Activated CD8-positive, alpha-beta memory T cell treated with anti-CD3 and anti-CD28 coated beads for 36 hours (primary cell): ENCODE data around the gene EEIG1. TPM values are rescaled to one million over a fixed set of nuclear protein-coding genes. Genes with fewer than 3 reads are reported as not detected.

ENCODE experiments used
- CTCF ChIA-PET: fragments of 350-600 bp; sonication (Branson Sonifier 250); formaldehyde crosslinking; loops from one replicate; lab custom pipeline; 2021; ENCODE audit warnings: antibody characterized with exemption; lab: Charles Lee
- POLR2A ChIA-PET: fragments of 350-600 bp; sonication (Branson Sonifier 250); formaldehyde crosslinking; loops from one replicate; lab custom pipeline; 2021; ENCODE audit warnings: antibody characterized with exemption; lab: Charles Lee
- total RNA-seq, 2 experiments: library from RNA; stranded (reverse); gene quantifications; one replicate each; pipeline ENCODE4 v1.2.3, GENCODE V29; 2021

EEIG1 gene
- total RNA-seq, 2 experiments from 2014 or later, result 47.3 to 48.5 TPM

DNA sequence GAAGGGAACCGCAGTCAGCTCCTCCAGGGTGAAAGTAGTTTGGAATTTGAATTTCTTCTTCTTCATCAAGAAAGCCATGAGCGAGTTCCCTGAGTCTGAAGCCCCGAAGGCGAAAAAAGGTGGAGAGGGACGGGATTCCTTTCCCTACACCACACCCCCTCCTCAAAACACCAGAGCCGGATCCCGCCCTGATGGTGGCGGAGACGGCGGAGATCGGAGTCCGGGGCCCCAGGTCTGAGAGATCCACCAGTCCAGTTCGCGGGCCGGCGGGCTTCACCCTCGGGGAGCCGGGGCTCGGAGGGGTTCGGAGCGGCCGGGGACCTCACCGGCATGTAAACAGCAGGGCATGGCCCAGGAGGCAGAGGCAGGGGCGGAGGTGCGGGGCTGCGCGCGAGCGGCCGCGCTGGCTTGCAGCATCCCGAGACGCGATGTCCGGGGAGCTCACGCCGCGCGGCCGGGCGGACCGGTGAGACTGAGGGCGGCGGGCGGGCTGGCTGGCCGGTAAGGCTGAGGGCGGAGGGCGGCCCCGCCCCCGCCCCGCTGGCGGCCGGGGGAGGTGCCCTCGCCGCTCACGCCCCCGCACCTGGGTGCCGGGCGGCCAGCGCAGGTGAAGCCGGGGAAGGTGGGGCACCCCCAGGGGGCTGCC is 606 bp downstream of the EEIG1 start:
- POLR2A ChIA-PET, result interaction anchor here (0.6 to 2.6 kb wide), 9 partner anchors 8 to 1100 kb away, joined by 3 to 14 read pairs (median 4); partner anchors contain the start of gene DPM2
- CTCF ChIA-PET, result interaction anchor here (0.6 to 4.8 kb wide), 10 partner anchors 9 to 405 kb away, joined by 3 to 21 read pairs (median 4); no protein-coding TSS in a partner anchor

DNA sequence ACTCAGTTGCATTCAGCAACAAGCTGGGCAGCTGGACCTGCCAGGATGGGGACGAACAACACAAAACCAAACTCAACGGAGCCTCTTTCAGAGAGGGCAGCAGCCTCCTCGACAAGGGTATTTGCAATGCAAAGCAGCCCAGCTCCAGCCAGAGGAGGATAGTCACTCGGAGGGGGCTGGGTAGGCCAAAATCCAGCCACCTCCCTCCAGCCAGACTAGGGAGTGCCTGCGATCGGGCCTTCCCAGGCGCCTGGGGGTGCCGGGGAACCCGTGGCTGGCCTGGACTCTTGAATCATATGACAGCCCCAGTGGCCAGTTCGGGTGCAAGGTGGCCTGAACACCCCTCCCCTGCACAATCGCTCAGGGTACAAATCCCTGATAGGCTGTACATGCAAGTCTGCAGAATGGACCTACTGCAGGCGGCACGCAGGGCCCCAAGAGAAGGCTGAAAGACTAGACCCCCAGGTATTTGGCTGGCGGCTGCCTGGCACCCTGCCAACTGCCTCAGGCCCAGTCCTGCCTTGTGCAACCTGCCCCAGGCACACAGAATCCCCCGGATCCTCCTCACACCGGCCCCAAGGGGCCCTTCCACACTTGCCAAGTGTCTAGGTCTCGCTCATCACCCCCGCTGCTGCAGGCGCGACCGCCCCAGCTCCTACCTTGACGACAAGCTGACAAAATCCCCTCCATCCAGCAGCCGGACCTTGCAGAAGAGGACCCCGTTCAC is 1.3 kb downstream of the EEIG1 start:
- ChIA-PET POLR2A (interaction anchor here (0.6 to 2.6 kb wide), 8 partner anchors 9 to 1101 kb away, joined by 3 to 14 read pairs (median 4); no protein-coding TSS in a partner anchor), CTCF (interaction anchor here (0.6 to 4.8 kb wide), 9 partner anchors 8 to 79 kb away, joined by 3 to 21 read pairs (median 5); no protein-coding TSS in a partner anchor)

- POLR2A ChIA-PET, result interaction anchor here (0.6 to 2.6 kb wide), 7 partner anchors 9 to 56 kb away, joined by 3 to 14 read pairs (median 4); no protein-coding TSS in a partner anchor
- CTCF ChIA-PET, result interaction anchor here (0.8 to 4.0 kb wide), 8 partner anchors 9 to 56 kb away, joined by 3 to 20 read pairs (median 8); no protein-coding TSS in a partner anchor
Measured at GRCh38 chr9:127979015-127979332, 1.8 kb downstream of the EEIG1 start.

DNA sequence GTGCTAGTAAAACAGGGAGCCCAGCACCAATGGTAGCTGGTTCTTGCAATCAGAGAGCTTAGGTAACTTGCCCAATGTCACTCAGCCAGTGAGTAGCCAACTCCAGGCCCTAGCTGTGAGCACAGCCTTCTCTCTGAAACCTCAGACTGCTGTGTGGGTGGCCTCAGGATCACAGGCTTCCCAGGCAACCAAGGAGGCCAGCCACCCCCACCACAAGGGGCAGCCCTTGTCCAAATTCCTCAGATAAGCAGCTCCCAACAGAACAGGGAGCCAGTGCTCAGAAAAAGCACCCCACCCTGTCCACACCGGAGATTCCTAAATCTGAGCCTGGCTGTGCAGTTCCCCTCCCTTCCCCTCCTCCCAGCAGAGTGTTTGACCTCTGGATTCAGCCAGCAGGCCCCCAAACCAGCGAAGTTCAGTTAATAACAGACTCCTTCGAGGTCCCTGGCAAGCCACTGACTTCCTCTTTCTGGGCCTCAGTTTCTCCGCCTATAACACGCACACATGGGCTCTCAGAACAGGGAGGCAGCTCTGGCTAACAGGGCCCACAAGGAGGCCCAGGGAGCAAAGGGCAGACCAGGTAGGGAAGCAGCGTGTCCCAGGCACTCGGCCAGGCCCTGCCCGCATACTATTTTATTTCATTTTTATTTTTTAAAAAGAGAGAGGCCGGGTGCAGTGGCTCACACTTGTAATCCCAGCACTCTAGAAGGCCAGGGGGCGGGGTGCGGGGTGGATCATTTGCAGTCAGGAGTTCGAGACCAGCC is 2.7 kb downstream of the EEIG1 start:
- ChIA-PET POLR2A (interaction anchor here (0.8 to 1.6 kb wide), 2 partner anchors 34 to 55 kb away, joined by 4 read pairs; no protein-coding TSS in a partner anchor), CTCF (interaction anchor here (0.6 to 9.1 kb wide), 10 partner anchors 12 to 140 kb away, joined by 3 to 50 read pairs (median 4); no protein-coding TSS in a partner anchor)

DNA sequence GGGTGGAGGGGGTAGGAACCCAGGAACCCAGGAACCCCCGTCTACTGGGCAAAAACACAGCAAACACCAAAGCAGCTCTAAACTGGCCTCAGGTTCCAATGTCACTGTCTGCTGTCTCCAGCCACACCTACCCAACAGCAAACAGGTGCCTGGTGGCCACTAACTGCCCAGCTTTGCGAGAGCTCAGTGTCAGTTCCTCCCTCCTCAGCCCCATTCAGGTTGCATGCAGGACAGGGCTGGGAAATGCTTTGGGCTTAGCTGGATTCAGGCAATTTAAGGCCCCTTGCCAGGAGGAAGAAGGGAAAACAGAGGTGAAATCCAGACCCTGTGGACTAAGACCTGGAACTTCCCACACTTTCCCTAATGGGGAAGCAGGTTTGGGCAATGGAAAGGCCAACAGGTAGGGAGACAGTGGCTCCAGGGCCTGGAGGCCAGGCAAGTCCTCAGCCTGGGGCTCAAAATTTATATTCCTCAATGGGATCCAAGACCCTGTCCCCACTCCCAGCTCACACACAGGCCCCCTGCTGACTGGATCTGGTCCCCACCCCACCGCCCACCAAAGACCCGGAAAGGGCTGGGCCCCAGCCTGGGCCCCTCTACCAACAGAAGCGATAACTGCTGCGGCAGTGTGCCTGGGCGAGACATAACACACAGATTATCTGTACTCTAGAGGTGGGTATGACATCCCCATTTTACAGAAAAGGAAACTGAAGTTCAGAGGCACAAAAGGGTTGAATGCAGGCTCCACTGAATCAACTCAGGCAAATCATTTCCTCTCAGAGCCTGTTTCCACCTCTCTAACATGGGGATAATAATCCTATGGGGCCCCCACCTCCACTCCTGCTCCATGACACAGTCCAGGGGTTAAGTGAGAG is 3.5 kb downstream of the EEIG1 start:
- ChIA-PET POLR2A (no interaction called here), CTCF (interaction anchor here (0.6 to 9.1 kb wide), 11 partner anchors 13 to 141 kb away, joined by 3 to 50 read pairs (median 3); no protein-coding TSS in a partner anchor)

DNA sequence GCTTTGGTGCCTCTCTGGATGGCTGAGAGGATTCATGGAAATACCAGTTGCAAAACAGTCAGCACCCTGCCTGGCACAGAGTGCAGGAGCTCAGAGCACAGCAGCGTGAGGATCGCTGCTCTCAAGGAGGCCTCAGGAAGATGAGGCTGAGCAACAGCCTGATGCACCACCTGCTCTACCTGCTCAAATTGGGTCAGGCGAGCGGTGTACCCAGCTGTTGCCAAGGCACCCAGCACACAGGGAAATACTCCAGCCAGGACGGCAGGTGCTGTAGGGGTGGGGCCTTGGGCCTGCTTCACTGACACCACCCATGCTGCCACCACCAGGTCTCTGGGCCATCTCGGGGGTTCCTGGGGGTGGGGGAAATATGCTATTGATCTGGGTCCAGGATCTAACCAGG is 4.3 kb downstream of the EEIG1 start:
- ChIA-PET POLR2A (no interaction called here), CTCF (interaction anchor here (0.9 to 9.1 kb wide), 7 partner anchors 15 to 72 kb away, joined by 3 to 50 read pairs (median 7); no protein-coding TSS in a partner anchor)

DNA sequence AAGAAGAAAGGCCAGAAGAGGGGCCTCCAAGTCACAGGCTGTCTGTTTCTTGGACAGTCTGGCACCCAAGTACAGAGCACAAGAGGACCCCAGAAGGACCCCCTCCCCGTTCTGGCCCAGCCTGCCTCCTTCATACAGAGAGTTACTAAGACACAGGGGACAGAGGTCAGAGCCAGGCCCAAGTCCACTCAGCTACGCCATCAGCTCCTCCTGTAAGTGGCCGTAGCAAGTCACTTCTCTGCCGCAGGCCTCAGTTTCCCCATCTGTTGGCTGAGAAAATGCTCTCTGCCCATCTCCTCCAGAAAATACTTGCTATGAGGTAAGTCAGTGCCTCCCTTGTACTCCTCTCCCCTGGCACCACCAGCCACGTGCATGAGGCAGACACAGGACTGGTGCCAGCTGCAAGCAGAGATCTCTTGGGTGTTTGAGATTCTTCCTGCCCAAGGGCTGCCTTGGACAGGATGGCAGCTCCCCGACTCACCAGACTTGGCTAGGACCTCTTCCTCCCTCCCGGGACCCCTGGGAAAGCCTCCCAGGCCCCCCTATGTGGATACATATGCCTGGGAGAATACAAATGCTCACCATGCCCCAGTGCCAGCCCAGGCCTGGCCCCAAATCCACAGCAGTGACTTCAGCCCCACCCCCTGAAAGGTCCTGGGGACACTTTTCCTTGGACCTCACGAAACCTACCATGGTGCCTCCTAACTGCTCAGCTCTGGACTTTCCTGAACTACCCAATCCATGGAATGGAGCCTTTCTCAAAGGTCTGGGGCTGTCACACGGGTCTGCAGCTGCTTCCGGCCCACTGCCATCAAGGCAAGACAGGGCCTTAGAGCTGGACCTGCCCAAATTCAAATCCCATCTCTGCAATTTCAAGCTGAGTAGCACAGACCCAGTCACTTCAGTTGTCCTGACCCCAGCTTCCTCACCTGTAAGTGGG is 5.1 kb downstream of the EEIG1 start:
- ChIA-PET POLR2A (no interaction called here), CTCF (interaction anchor here (0.9 to 9.1 kb wide), 6 partner anchors 20 to 59 kb away, joined by 4 to 50 read pairs (median 10); no protein-coding TSS in a partner anchor)

DNA sequence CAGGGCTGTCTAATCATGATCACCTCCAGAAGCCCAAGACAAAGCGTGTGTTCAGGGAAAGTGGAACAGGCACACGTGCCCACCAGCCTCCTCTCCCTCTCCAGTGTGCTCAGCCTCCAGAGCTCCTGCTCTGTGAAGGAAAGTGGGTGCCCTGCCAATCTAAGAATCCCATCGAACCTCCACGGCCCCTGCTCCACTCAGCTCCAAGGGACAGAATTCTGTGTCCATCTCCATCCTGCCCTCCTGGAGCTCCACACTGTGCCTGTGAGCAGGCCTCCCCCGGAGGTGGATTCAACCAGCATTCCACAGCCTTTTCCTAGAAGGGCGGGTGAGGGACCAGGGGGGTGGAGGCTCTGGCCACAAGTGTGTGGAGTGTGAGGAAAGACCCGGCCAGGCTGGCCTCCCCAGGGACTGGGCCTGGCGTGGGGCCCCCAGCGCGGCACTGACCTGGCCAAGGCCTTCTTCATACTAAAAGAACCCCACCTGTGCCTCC is 6.0 kb downstream of the EEIG1 start:
- POLR2A ChIA-PET, result interaction anchor here (0.5 kb wide), 1 partner anchor 96 kb away, joined by 3 read pairs; no protein-coding TSS in a partner anchor

DNA sequence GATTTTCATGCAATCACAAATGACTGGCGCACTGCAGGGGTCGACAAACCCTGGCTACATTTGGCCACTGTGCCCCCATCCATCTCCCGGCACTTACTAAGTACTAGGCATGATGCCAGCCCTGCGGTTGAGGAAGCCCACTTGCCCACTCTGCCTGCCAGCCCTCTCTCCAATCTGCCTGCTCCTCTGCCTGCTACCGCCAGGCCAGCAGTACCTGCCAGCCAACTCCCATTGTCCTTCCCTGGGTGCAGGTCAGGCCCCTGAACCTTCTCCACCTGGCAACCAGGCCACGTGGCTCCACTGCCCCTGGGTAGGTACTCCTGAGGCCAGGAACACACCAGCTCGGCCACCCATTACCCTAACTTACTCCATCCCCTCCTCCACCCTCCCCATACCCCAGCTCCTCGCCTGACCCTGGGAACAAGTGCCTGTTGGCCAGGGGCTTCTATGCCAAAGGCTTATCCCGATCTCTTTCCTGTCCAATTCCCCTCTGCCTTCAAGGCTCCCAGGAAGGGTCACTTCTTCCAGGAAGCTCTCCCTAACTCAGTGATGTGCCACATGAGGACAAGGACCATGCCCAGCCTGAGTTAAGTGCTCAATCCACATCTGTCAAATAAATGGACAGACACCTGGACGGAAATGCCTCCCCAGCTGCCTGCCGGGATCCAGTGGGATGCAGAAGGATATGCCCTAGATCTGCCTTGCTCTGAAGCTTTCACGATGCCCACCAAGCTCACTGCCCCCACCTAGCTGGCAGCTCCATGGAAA is 6.6 kb downstream of the EEIG1 start:
- ChIA-PET POLR2A (interaction anchor here (0.5 kb wide), 1 partner anchor 96 kb away, joined by 3 read pairs; no protein-coding TSS in a partner anchor), CTCF (interaction anchor here (1.5 to 9.1 kb wide), 3 partner anchors 19 to 60 kb away, joined by 6 to 50 read pairs (median 13); no protein-coding TSS in a partner anchor)

More for the DNA sequence above, 6.0 kb downstream of the EEIG1 start:
- CTCF ChIA-PET, result interaction anchor here (1.5 to 9.1 kb wide), 4 partner anchors 19 to 60 kb away, joined by 6 to 50 read pairs (median 15); no protein-coding TSS in a partner anchor

- ChIA-PET POLR2A (interaction anchor here (2.7 kb wide), 1 partner anchor 8 kb away, joined by 14 read pairs; the partner anchor contains the start of gene EEIG1), CTCF (interaction anchor here (0.8 to 9.1 kb wide), 6 partner anchors 8 to 61 kb away, joined by 3 to 50 read pairs (median 10); partner anchors contain the start of gene EEIG1)
Measured at GRCh38 chr9:127973169-127974000, 7.4 kb downstream of the EEIG1 start.

GRCh38 chr9:127972236-127972871 is 8.4 kb downstream of the EEIG1 start:
- CTCF ChIA-PET, result interaction anchor here (0.6 to 9.1 kb wide), 7 partner anchors 9 to 66 kb away, joined by 3 to 50 read pairs (median 4); partner anchors contain the start of gene EEIG1
- POLR2A ChIA-PET, result interaction anchor here (1.5 to 2.7 kb wide), 2 partner anchors 9 to 55 kb away, joined by 4 to 14 read pairs; partner anchors contain the start of gene EEIG1

DNA sequence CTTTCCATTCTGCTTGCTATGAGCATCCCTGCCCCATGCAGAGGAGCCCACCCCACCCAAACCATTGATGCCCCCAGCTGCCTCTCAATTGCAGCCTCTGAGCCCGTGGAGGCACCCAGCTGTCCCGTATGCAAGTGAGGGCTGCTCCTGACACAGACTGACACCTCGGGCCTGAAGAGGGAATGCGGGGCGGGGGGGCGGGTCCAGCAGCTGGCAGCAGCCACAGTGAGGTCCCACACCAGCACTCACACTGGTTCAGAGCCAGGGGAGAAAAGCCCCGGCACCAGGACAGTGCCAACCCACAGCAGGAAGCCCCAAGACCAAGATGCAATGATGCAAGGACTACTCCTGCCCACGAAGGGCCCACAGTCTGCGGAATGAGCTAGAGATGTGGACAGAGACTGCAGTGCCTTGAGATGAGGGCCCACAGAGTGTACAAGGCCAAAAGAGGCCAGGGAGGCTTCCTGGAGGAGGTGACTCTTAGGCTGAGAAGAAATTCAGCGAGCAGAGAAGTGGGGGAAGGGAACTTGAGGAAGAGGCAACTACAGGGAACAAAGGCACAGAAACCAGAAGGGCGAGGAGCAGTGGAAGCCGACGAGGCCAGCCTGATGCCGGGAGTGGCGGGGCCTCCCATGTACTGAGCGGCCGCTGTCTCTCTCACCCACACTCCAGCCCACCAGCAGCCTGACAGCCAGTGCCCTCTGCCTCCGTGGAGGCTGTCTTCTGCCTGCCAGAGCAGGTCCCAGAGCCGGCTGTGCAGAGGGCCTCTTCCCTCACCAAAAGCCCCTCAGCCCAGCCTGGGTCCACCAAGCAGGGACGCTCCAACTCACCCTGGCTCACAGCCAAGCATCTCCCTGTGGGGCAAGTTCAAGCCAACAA is 9.2 kb downstream of the EEIG1 start:
- CTCF ChIA-PET, result interaction anchor here (1.0 to 9.1 kb wide), 6 partner anchors 10 to 62 kb away, joined by 3 to 50 read pairs (median 8); partner anchors contain the start of gene EEIG1
- POLR2A ChIA-PET, result interaction anchor here (0.6 to 2.7 kb wide), 4 partner anchors 9 to 196 kb away, joined by 4 to 14 read pairs (median 5); partner anchors contain the start of gene EEIG1
